Pericardium fibroblast (primary cell): ENCODE results near the gene DMBX1. TPM values are rescaled to one million over a fixed set of nuclear protein-coding genes. Genes with fewer than 3 reads are reported as not detected.

Source experiments
- total RNA-seq: library from RNA; depleted of rRNA; stranded (reverse); fragments of >200 nt; gene quantifications from 2 replicates; pipeline ENCODE4 v1.2.3, GENCODE V29; 2015

The DMBX1 gene
- total RNA-seq = not detected in 2 replicates

DNA sequence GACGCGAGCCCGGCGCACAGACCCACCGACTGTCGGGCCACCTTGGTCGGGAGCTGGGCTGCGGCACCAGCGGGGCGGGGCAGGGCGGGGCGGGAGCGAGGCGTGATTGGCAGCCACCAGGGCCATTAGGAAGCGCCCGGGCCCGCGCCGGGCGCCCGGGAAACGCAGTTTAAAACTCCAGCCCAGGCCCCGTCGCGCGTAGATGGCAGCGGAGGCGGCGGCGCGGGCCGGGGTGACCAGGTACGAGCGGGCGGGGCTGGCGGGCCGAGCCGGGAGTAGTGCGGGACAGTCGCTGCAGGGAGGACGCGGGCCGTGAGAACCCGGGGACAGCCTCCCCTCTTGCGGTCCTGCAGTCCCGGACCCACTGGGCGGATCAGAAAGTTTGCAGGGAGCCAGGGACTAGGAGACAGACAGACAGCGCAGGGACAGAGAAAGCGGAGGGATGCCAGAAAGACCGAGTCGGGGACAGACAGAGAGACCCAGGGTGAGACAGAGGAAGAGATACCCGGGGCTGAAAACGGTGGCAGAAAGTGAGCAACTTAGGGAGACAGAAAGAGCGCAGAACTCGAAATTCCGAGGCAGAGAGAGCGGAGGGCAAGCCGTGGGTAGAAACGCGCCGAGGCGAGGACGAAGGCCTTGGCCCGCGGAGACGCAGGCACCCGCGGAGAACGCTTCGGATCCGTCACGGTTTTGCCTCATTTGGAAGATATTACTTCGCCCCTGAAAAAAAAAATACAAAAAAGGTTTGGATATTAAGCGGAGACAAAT is at the start of gene DMBX1:
Gene DMBX1 (plus strand): TSS at position 199 of the 768 bp plus-strand sequence. CDS start 17,175 bp downstream, outside the sequence.

Other genes starting within 250 kb of the DMBX1 start
- 0.26 and 0.35 TPM in 2 replicates for gene RAD54L, start 242.1 kb upstream of the DMBX1 start, total RNA-seq
- gene LRRC41, start 186.2 kb upstream of the DMBX1 start, total RNA-seq = 95.2 and 104 TPM in 2 replicates
- gene UQCRH, start 186.1 kb upstream of the DMBX1 start, total RNA-seq = 342 and 511 TPM in 2 replicates
- gene NSUN4, start 149.0 kb upstream of the DMBX1 start, total RNA-seq = 11.7 and 18.3 TPM in 2 replicates
- gene FAAH, start 95.5 kb upstream of the DMBX1 start, total RNA-seq = 0.43 and 2.1 TPM in 2 replicates
- not detected in 2 replicates for gene KNCN, start 61.8 kb downstream of the DMBX1 start, total RNA-seq
- 6.9 and 13.4 TPM in 2 replicates for gene MKNK1, start 114.4 kb downstream of the DMBX1 start, total RNA-seq
- gene MOB3C, start 127.0 kb downstream of the DMBX1 start, total RNA-seq = 4.8 and 7.4 TPM in 2 replicates
- gene ATPAF1, start 178.5 kb downstream of the DMBX1 start, total RNA-seq = 33.7 and 35.3 TPM in 2 replicates
- not detected in 2 replicates for gene TEX38, start 182.0 kb downstream of the DMBX1 start, total RNA-seq
- gene EFCAB14, start 229.3 kb downstream of the DMBX1 start, total RNA-seq = 43.5 and 48.1 TPM in 2 replicates